HG03565 (cell line): ENCODE results near the gene TTC4.
"Not testable (repeated sequence)": the region's sequence is repeated elsewhere in the genome, so short reads cannot be mapped to it uniquely, and the experiment has no call there.

Experiments
- ATAC-seq: cut with Tn5 transposase; IDR thresholded peaks from one replicate; pipeline ENCODE4 v1.9.1; 2021; ENCODE audit warnings: mild to moderate bottlenecking, moderate library complexity; ENCODE audit not compliant: unreplicated experiment

The TTC4 gene

GRCh38 chr1:54745274-54745673 is 29.6 kb downstream of the TTC4 start:
- no peak for ATAC-seq

- ATAC-seq: no peak
Observed at GRCh38 chr1:54745864-54746263, 30.2 kb downstream of the TTC4 start.

- no peak for ATAC-seq
Observed at GRCh38 chr1:54748094-54748835, 32.6 kb downstream of the TTC4 start.

DNA sequence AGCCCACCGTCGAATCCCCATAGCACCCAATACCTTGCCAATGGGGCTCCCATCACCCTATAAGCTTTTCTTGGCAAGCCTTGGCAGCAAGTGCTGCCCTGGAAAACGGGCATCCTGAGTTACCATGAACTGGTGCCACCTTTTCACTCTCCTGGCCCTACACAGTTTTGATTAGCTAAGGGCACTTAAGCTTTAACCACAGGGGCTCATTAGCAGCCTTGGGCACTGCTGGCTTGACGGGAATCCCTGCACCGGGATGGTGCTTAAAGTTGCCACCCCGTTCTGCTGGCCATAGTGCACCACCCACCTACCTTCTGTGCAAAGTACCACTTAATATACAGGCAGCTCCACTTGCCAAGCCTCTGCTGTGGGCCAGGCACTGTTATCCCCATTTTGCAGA is 34.9 kb downstream of the TTC4 start:
- no peak for ATAC-seq

DNA sequence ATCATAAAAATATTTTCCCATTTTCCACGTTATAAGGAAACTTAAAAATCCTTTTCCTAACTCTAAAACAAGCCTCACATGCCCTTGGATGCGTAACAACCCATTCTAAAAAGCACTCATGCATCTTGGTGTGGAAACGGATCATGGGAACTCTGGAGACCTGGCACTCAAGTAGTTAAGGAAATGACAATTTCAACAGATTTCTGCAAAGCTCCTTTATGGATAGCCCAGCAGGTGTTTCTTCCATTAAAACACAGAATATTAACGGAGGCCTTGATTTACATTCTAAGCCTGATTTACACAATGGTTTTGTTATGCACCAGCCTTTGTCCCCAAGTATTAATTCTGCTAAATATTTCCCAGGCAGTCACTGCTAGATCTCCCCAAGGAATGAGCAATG is 35.8 kb downstream of the TTC4 start:
- ATAC-seq: no peak

DNA sequence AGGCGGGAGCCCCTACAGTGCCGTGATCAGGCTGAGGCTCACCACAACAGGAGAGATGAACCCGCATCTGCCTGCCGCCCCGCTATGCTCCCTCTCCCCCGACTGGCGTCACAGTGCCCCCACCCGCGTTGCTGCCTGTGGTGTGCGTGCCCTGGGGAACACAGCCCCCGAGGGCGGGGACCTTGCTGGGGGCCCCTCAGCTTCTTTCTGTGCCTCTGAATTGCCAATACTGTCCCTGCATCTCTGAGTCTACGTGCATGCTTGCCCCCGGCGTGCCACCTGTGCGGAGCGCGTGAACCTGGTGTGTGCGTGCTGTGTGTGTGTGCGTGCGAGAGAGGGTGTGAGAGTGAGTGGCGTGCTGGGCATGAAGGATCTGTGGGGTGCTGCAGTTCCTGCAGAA is 38.4 kb downstream of the TTC4 start:
- no peak for ATAC-seq

DNA sequence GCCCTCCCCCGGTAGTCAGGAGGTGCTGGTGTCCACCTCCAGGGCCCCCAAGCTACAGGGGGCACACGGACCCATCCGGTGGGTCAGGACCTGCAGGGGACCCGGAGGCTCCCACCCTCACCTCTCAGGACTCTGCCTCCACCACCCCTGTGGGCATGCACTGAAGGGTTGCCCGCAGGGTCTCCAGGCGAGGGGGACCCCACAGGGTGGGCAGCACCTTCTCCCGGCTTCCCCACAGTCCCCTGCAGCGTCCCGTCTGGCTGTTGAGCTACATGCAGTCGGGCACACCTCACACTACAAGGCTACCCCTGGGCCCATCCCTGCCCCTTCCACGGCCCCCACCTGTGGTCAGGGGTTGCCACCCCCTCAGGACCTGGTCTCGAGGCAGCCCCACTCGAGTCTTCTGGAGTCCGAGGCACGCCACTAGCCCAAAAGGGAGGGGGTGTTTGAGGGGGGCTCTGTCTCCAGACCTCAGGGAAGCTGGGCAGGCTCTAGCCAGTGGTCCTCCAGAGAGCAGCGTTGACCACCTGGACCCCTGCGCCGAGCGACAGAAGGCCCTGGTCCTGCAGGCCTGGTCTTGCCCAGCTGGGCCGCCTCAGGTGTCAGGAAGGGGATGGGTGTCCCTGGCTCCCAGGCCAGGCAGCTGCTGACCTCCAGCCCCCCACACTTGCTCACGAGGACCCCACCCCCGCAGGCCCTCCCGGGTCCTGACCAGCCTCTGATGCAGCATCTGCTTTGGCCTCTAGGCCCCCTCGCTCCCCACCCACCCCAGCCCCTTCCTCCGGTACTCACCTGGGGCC is 39.0 kb downstream of the TTC4 start:
- no peak for ATAC-seq

- ATAC-seq: no peak
Observed at GRCh38 chr1:54757833-54758232, 42.2 kb downstream of the TTC4 start.

DNA sequence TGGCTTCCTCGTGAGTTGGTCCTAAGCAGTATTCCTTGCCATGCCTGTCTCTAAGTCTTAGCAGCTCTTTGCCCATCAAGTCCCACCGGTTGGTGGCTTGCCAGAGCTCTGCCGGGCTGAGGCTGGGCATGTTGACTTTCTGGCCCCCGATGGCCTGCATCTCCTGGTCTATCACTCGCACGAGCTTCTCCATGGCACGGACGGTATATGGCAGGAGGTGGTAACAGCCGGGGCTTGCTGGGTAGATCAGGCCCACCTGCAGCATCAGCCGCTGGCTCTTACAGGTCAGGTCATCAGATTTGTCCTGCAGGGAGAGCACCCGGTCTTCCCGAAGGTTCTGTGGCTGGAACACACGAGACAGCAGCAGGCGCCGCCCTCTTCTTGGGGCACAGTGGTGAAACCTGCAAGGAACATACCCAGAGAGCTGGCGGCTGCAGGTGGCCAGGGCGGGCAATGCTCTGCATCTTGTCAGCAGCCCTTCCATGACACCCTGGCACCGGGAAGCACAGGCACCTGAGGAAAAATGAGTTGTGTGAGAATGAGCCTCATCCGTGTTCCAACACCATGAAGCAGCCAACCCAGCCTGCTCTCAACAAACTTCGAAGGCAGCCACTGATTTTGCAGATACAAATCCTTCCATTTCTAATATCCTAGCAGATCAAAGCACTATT is 43.2 kb downstream of the TTC4 start:
- ATAC-seq: no peak

- no peak for ATAC-seq
Observed at GRCh38 chr1:54763816-54764132, 48.1 kb downstream of the TTC4 start.

DNA sequence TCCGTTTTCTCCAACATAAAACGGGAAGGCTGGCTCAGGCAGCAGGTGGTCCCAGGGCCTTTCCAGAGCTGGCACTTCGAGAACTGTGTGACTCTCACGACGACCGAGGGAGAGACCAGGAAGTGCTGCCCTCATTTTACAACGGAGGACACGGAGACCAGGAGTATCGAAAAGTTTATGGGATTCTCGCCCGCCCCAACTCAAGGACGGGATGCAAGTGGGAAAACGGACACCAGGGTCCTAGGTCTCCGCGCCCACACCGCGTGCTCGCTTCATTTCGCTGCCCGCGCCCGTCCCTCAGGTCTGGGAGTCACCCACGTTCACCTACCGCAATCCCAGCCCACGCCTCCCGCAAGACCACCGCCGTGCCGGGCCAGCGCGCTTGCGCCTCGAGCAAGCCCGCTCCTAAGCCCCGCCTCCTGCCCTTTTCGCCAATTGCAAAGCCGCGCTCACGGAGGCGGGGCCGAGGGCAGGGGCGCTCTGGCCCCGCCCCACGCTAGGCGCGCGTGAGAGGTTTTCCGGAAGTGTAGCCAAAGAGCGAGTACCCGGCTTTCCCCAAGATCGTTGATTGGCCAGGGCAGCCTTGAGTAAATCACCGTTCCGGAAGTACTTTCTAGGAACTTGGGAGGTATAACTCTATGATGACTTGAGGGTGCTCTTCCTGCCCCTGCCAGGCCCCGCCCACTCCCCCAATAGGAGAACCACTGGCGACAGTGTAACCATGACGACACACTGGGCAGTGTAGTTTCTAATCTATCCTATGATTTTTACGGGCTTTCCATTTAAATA is 48.7 kb downstream of the TTC4 start, which contains the start of gene PARS2:
TSS of gene PARS2 (minus strand) at position 391 of the 789 bp plus-strand sequence. CDS start 5,362 bp downstream, outside the sequence.
- ATAC-seq: peak; percentile 95

DNA sequence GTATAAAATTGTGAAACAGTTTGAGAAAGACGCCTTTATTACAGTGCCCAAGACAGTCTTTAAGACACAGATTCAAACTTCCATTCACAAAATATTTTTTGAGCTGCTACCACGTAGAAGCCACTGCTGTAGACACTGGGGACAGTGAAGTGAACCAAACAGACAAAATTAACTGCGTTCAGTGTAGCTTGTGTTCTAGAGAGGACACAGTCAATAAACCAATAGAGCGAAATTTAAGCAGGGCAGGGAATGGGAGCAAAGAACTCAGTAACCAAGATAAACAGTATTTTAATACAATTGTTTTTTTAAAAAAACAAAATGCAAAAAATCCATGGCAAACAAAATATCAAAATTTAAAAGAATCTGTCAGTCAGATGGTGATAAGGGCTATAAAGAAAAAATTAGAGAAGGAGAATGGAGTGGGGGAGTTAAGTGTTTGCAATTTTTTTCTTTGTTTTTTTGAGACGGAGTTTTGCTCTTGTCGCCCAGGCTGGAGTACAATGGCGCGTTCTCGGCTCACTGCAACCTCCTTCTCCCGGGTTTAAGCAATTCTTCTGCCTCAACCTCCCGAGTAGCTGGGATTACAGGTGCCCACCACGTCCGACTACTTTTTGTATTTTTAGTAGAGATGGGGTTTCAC is 49.4 kb downstream of the TTC4 start:
- peak; percentile 0 for ATAC-seq

GRCh38 chr1:54766726-54767125 is 51.1 kb downstream of the TTC4 start:
- ATAC-seq: no peak

DNA sequence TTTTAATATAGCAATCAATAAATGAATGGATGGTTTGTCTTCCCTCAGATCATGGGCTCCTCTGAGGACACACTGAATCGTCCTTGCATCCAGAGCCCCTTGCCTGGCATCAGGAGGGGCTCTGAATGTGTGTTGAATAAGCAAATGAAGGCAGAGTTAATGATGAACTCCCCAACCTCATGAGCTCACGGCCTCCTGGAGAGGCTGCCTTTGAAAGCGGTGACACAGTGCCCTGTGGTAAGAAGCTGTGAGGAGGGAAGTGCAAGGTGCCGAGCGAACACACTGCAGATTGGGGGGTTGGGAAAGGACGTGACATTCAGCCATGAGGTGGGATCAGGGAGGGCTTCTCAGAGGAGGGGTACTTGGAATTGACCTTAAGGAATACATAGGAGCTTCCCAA is 51.9 kb downstream of the TTC4 start:
- no peak for ATAC-seq

DNA sequence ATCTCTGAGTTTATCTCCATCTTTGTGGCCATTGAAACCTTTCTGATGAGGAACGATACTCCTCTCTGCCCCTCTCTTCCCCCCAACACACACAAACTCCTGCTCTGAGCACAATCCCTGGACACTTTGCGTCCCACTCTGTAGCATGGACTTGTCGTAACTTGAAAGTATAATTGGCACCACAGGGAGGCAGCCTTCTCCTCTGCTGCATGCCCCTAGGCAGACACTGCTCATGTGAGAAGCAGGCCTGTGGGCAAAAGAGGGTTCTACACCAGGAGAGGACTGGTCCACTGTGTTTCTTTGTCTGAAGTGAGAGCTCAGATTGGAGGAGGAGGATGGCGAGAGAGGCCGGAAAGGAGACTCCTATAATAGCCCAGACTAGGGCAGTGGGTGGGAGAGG is 52.4 kb downstream of the TTC4 start:
- ATAC-seq: no peak

DNA sequence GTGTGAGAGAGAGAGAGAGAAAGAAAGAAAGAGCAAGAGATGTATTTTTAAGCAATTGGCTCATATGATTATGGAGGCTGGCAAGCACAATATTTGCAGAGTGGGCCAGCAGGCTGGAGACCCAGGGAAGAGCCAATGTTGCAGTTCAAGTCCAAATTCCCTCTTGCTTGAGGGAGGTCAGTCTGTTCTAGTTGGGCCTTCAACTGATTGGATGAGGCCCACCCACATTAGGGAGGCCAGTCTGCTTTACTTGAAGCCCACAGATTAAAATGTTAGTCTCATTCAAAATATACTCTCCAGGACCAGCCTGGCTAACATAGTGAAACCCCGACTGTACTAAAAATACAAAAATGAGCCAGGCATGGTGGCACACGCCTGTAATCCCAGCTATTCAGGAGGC is 57.3 kb downstream of the TTC4 start:
- no peak for ATAC-seq

DNA sequence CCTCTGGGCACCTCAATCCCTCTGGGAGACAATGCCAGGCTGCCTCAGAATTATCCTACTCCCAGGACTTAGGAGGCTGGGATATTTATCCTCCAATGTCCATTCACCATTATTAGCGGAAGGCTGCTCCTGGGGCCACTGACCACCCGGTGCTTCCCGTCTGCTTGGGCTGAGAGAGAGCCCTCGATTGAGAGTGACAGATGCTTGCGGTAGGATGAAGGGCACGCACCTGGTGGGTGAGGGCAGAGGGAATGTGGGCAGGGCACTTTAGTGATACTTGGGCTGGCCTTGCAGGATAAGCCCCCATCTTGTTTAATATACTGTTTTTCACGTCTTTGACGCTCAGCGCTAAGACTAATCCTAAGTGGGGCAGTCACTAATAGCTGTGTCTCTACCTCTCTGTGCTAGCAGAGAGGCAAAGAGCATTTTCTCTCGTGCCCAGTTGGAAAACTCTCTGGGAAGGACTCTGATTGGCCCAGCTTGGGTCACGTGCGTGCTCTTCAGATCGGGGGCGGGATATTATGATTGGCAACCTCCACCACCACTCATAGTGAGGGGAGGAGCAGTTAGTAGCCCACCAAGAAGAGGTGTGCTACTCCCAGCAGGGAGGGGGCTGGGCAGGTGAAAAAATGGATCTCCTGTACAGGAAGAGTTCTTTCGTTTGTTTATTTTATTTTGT is 59.3 kb downstream of the TTC4 start:
- no peak for ATAC-seq

DNA sequence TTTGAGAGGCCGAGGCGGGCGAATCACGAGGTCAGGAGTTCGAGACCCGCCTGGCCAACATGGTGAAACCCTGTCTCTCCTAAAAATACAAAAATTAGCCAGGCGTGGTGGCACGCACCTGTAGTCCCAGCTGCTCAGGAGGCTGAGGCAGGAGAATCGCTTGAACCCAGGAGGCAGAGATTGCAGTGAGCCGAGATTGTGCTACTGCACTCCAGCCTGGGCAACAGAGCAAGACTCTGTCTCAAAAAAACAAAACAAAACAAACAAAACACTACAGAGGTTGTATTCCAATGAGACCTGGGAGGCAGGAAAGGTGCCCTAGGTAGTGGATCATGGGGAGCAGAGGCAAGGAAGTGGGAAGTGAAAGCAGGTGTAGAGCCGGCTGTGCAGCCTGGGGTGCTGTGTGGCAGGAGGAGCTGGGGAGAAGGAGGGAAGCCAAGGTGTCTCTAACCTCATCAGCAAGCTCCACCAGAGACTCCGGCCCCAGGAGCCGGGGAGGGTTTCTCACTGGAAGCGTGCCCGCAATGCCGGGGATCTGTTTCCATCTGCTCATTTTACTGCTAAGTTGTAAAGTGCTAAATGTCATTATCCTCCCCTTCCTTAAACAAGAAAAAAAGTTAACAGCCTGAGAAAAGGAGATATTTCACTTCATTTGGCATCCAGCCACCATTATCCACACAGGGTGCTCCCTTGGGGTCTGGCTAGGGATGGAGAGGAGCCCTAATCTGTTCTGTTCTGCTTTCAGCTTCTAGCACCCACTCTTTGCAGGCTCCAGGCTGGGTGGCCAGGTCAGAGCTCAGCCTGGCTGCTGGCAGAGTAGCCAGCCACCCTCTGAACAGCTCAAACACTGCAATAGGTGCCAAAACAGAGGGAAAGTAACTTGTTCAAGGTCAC is 60.4 kb downstream of the TTC4 start:
- not testable (repeated sequence) for ATAC-seq

DNA sequence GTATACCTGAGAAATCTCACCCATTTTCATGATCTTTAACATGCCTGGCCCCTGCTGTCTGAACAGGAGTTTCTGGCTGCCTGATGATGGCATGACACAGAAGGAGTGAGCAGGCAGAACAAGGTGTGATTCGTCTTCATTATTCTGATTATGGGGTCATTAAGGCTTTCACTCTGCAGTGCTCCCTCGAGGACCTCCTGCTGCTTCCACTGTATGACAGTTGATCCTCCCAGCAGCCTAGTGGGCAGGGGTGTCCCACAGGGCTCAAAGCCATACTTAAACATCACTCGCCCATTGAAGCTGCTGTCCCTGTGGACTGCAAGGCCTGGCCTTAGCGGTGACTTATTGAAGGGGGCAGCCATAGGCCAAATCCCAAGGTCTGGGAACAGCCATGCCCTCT is 61.4 kb downstream of the TTC4 start:
- ATAC-seq: no peak
